Esophagus muscularis mucosa (tissue), 4 donors: ENCODE measurements around the gene SYNE1. TPM values are rescaled to one million over a fixed set of nuclear protein-coding genes. Genes with fewer than 3 reads are reported as not detected.

Experiments used
- DNase-seq: peaks from one replicate; pipeline ENCODE4 v3.0.0-alpha.2; 2017; ENCODE audit errors: extremely low spot score
- H3K27ac ChIP-seq, 4 donors: fragments of 200-600 bp; sonication (generic); replicated peaks in 1 of 4; 1 replicate in 3 of 4; 2 replicates in 1 of 4; pipeline ENCODE4 v1.5.1; 2016 to 2019; ENCODE audit warnings: mild to moderate bottlenecking in 1 of 4
- H3K27me3 ChIP-seq, 4 donors: fragments of 200-600 bp; sonication (generic); one replicate each; pipeline versions ENCODE4 v1.5.1 to v1.6.0; 2016 to 2019
- H3K36me3 ChIP-seq, 4 donors: fragments of 200-600 bp; sonication (generic); one replicate each; pipeline ENCODE4 v1.5.1; 2016 to 2019
- H3K4me1 ChIP-seq, 4 donors: fragments of 200-600 bp; sonication (generic); one replicate each; pipeline ENCODE4 v1.5.1; 2016 to 2019
- H3K4me3 ChIP-seq, 4 donors: fragments of 200-600 bp; sonication (generic); 1 replicate in 2 of 4; 2 replicates in 2 of 4; pipeline ENCODE4 v1.5.1; 2016 to 2019; ENCODE audit warnings: mild to moderate bottlenecking in 4 of 4, moderate library complexity in 1 of 4
- H3K9me3 ChIP-seq, 4 donors: fragments of 200-600 bp; sonication (generic); 1 replicate in 3 of 4; 2 replicates in 1 of 4; pipeline ENCODE4 v1.5.1; 2016 to 2019
- EP300 ChIP-seq: sonication (generic); formaldehyde crosslinking; IDR thresholded peaks from one replicate; pipeline ENCODE4 v1.6.1; 2017; ENCODE audit warnings: antibody characterized with exemption
- POLR2A ChIP-seq: fragments of 450-650 bp; IDR thresholded peaks from one replicate; pipeline ENCODE4 v1.6.1; 2017; ENCODE audit warnings: antibody characterized with exemption, moderate library complexity, mild to moderate bottlenecking, low read depth
- POLR2AphosphoS5 ChIP-seq, 2 donors: sonication (generic); formaldehyde crosslinking; IDR thresholded peaks; one replicate each; pipeline ENCODE4 v1.6.1; 2017; ENCODE audit warnings: antibody characterized with exemption in 2 of 2
- WGBS: methylation state at CpG from one replicate; pipeline ENCODE4 v1.1.5; 2018; 5-methylcytosine and 5-hydroxymethylcytosine counted together
- intact Hi-C: fragments of 100-400 bp; cut with DNase I; formaldehyde crosslinking; loops from one replicate; pipeline ENCODE4 v1.15.1; 2023
- total RNA-seq, 4 donors: library from RNA; depleted of rRNA; stranded (reverse); fragments of >200 nt; gene quantifications; one replicate each; pipeline versions ENCODE4 v1.1.0 to v1.2.1, GENCODE V29; 2016
- TF ChIP-seq, protein P1 (sequence below), 3 experiments: fragments of 200-600 bp in 2 of 3; fragments of 450-650 bp in 1 of 3; sonication (generic) in 2 of 3; IDR thresholded peaks; one replicate each; pipeline ENCODE4 v1.5.1; 2017 to 2019; ENCODE audit warnings: antibody characterized with exemption in 3 of 3, mild to moderate bottlenecking in 2 of 3, moderate library complexity in 1 of 3

Gene SYNE1
- total RNA-seq, 4 donors from 2014 or later, result 151 to 196 (median 170) TPM

DNA sequence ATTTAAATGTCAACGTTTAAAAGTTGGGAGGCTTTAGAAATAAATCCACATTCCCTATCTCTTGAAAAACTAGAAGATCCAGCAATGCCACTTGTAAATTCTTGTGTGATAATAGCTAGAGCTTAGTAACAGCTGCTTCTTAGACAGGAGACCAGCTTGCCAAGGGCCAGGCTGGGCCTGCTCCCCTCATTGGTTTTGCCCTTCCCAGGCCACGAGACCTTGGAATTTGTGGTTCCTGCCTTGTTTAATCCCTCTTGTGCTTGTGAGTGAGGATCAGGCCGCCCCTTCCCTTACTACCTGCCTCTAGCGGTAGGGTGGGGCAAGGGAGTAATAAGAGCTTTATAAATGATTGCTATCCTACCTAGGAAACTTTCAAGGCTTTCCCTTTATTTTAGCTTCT, 363.5 kb downstream of the SYNE1 start:
- Histone ChIP-seq H3K4me3 (no peak overlapping the region), H3K4me1 (peaks cover 44 to 60% (median 59%) of the 10 kb centered on the region in 4 donors)

DNA sequence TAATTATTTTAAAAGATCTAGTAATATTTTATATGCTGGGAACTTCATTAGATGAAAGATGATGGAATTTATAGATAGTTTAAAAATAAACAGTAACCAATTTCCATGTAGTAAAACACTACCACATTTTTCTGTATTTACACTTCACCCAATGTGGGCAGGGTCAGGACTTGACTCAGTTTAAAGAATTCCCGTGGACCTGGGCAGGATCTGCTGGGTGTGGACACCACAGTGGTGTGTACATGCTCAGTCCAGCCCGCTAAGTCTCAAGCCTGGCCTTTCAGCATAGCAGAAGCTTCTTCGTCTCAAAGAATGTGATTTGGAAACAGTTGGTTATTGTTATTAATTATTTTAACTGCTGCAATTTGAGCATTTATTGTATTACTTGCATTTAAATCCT, 364.2 kb downstream of the SYNE1 start:
- H3K27me3 ChIP-seq, result no peaks in the 10 kb centered on the region
- no peak for DNase-seq
- TF ChIP-seq POLR2A (no peak), POLR2AphosphoS5 (IDR thresholded peaks at IDR 0.05) (no peak), EP300 (no peak)
- TF ChIP-seq, protein P1, sequence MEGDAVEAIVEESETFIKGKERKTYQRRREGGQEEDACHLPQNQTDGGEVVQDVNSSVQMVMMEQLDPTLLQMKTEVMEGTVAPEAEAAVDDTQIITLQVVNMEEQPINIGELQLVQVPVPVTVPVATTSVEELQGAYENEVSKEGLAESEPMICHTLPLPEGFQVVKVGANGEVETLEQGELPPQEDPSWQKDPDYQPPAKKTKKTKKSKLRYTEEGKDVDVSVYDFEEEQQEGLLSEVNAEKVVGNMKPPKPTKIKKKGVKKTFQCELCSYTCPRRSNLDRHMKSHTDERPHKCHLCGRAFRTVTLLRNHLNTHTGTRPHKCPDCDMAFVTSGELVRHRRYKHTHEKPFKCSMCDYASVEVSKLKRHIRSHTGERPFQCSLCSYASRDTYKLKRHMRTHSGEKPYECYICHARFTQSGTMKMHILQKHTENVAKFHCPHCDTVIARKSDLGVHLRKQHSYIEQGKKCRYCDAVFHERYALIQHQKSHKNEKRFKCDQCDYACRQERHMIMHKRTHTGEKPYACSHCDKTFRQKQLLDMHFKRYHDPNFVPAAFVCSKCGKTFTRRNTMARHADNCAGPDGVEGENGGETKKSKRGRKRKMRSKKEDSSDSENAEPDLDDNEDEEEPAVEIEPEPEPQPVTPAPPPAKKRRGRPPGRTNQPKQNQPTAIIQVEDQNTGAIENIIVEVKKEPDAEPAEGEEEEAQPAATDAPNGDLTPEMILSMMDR (IDR thresholded peaks at IDR 0.05), result no peak
- peaks cover 39 to 67% (median 64%) of the 10 kb centered on the region in 4 donors for H3K4me1 ChIP-seq
- intact Hi-C loops, result no loop called here
- peaks cover 5 to 41% (median 24%) of the 10 kb centered on the region in 4 donors for H3K36me3 ChIP-seq
- H3K4me3 ChIP-seq, result no peak overlapping the region
- no peaks in the 10 kb centered on the region for H3K9me3 ChIP-seq
- peak overlapping the region; percentile 77 to 83 (median 80) for H3K27ac ChIP-seq
- WGBS, result 23% methylated on average over 3 of the region's 3 CpGs

More for the DNA sequence above, 363.5 kb downstream of the SYNE1 start:
- no peaks in the 10 kb centered on the region for H3K9me3 ChIP-seq
- no peaks in the 10 kb centered on the region for H3K27me3 ChIP-seq
- DNase-seq, result no peak
- intact Hi-C loops, result no loop called here
- H3K36me3 ChIP-seq, result peaks cover 11 to 47% (median 31%) of the 10 kb centered on the region in 4 donors
- peak overlapping the region; percentile 77 to 83 (median 80) for H3K27ac ChIP-seq
- TF ChIP-seq POLR2AphosphoS5 (IDR thresholded peaks at IDR 0.05), result no peak
- TF ChIP-seq, protein P1 (IDR thresholded peaks at IDR 0.05), result peak in 1 of 3 experiments; percentile 13
- WGBS, result 46% methylated on average over 4 of the region's 4 CpGs

DNA sequence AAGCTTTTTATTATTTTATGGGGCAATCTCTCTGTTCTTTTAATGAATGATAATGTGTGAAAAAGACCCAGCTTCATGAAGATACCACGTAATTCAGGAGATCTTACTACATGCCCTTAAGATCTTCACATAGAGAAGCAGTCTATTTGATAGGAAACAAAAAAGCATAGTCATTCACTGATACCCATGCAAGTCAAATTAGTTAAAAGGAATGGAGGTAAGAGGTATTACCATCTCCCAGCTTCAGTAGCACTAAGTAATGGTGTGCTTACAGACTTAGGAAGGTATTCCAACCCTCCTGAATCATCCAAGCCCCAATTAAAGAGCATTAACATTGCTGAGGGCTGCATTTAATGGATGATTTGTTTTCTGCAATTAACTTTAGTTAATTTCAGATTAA, 364.7 kb downstream of the SYNE1 start:
- WGBS, result 31% methylated on average over 1 of the region's 1 CpG
- H3K4me1 ChIP-seq, result peaks cover 41 to 72% (median 69%) of the 10 kb centered on the region in 4 donors
- peaks cover 0 to 40% (median 19%) of the 10 kb centered on the region in 4 donors for H3K36me3 ChIP-seq
- no peak for DNase-seq
- H3K27ac ChIP-seq, result peak overlapping the region; percentile 77 to 83 (median 80)
- intact Hi-C loops, result no loop called here
- H3K9me3 ChIP-seq, result no peaks in the 10 kb centered on the region
- peak in 1 of 2 donors; percentile 2 for TF ChIP-seq POLR2AphosphoS5 (IDR thresholded peaks at IDR 0.05)
- TF ChIP-seq EP300, result no peak
- TF ChIP-seq, protein P1 (IDR thresholded peaks at IDR 0.05), result no peak
- no peak for TF ChIP-seq POLR2A
- no peaks in the 10 kb centered on the region for H3K27me3 ChIP-seq
- H3K4me3 ChIP-seq, result peak overlapping the region in 1 of 4 donors; percentile 12

DNA sequence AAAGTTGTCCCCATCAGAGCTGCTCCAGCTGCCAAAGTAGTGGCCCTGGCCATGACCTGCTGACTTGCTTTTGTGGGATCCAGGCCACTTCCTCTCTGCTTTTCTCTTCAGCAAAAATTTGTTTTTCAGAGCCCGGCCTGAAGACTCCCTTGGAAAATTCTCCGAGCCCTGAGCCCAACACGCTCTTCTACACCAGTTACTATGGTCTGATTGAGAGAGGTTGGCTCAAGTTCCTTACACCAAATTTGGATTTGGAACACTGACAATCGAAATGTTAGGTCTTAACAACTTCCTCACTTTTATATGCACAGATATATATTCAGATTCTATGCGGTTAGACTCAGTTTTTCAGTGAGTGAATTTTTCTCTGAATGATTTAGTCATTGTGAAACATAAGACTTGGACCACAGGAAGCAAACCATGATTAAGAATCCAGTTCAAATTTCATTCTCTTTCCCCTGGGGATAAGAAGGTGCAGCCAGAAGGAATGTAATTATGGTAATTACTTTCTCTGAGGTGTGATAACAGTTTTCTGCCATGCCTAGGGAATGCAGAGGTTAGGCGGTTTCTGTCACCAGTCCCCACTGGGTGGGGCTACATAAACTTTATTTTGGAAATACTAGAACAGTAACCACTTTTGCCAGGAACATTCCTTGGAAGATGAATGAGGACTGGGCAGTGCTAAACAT, 365.2 kb downstream of the SYNE1 start:
- Histone ChIP-seq H3K27me3 (no peaks in the 10 kb centered on the region), H3K9me3 (no peaks in the 10 kb centered on the region), H3K36me3 (peaks cover 0 to 39% (median 14%) of the 10 kb centered on the region in 4 donors), H3K4me1 (peaks cover 43 to 75% (median 74%) of the 10 kb centered on the region in 4 donors), H3K4me3 (peak overlapping the region in 3 of 4 donors; percentile 8 to 17 (median 12)), H3K27ac (peak overlapping the region; percentile 77 to 83 (median 80))
- intact Hi-C loops, result no loop called here
- no peak for DNase-seq
- 37% methylated on average over 6 of the region's 6 CpGs for WGBS
- TF ChIP-seq EP300 (no peak), POLR2AphosphoS5 (IDR thresholded peaks at IDR 0.05) (peak; percentile 43 to 56)
- TF ChIP-seq, protein P1 (IDR thresholded peaks at IDR 0.05), result no peak
